ENCODE results near the gene EME2. TPM values are rescaled to one million over a fixed set of nuclear protein-coding genes. Genes with fewer than 3 reads are reported as not detected.
A peak's percentile ranks its signal among the peaks of the same experiment; 100 is the strongest.

EME2 gene, protein sequence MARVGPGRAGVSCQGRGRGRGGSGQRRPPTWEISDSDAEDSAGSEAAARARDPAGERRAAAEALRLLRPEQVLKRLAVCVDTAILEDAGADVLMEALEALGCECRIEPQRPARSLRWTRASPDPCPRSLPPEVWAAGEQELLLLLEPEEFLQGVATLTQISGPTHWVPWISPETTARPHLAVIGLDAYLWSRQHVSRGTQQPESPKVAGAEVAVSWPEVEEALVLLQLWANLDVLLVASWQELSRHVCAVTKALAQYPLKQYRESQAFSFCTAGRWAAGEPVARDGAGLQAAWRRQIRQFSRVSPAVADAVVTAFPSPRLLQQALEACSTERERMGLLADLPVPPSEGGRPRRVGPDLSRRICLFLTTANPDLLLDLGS
- total RNA-seq (10 to 100 TPM; 23.0 to 50.6 (median 34.5) TPM), total RNA-seq (34.1 to 98.0 (median 55.0) reads per million in 29 experiments)
- 13.0 TPM for total RNA-seq (2013)

DNA sequence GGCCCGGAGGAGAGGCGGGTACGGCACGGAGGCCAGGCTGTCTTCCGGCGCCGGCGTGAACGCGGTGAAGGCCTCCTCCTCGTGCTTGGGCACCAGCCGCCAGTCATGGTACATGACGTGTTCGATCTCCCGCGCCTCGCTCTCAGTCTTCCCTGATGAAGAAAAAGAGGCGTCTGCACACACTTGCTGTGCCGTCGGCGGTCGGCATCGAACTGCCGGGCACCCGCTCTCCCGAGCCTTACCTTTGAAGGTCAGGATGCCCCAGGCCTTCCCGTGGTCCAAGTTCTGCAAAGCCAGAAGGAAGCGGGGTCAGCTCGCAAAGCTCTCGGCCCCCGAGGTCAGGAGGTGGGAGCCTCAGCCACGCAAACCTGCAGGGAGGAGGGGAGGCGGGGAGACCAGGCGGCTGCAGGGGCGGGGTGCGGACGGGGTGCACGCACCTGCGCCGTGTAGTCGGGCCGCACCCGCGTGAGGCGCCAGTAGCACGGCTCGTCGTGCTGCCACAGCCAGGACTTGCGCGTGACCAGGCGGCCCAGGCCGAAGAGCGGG is at the start of gene EME2:
EME2 (plus strand) TSS at position 449 of the 546 bp plus-strand sequence. CDS start 418 bp downstream, outside the sequence.
- Mint-ChIP-seq H3K4me3 (peak within 1 kb of the TSS; percentile 94 to 98 (median 97)), H3K27ac (peak within 1 kb of the TSS; percentile 95 to 97), H3K36me3 (peaks cover 3% of the 10 kb centered on the region), H3K9me3 (no peaks in the 10 kb centered on the region), H3K27me3 (no peaks in the 10 kb centered on the region), H3K4me1 (peaks cover 17 to 24% (median 18%) of the 10 kb centered on the region in 3 donors)
- DNase-seq (peak in 32 of 35 experiments; percentile 28 to 62 (median 42)), ATAC-seq (replicated peaks in 1 of 4) (peak; percentile 24 to 33 (median 31))
- CTCF ChIA-PET: interaction anchor here in 1 of 2 donors (0.6 to 2.2 kb wide), 3 partner anchors 10 to 910 kb away, joined by 3 to 12 read pairs (median 6); partner anchors contain the start of genes KCTD5, NUBP2 and SPSB3
- Histone ChIP-seq H3K27ac (ENCODE audit: low read length) (peak within 1 kb of the TSS; percentile 54), H3K4me3 (ENCODE audit: control insufficient read depth in 1 of 2, extremely low read depth in 1 of 2, low read length in 1 of 2) (peak within 1 kb of the TSS; percentile 67 to 79), H3K4me1 (ENCODE audit: control insufficient read depth in 1 of 2, extremely low read depth in 1 of 2, insufficient read depth in 2 of 2, low read length in 2 of 2) (peaks cover 4 to 45% of the 10 kb centered on the region in 2 experiments), H3K9me3 (no peaks in the 10 kb centered on the region), H3K27me3 (replicated peaks in 1 of 2; ENCODE audit: control insufficient read depth in 2 of 2, extremely low read depth in 1 of 2, insufficient read depth in 2 of 2, low read length in 1 of 2) (no peaks in the 10 kb centered on the region), H3K36me3 (ENCODE audit: control insufficient read depth in 2 of 2, extremely low read depth in 1 of 2, insufficient read depth in 1 of 2, low read length in 1 of 2) (peaks cover 12 to 26% of the 10 kb centered on the region in 2 donors)
- POLR2A ChIA-PET: interaction anchor here in 1 of 2 donors (0.6 kb wide), 1 partner anchor 10 kb away, joined by 6 read pairs; the partner anchor contains the start of gene SPSB3
- WGBS (ENCODE audit: insufficient coverage): under 1% methylated on average over 53 of the region's 53 CpGs

DNA sequence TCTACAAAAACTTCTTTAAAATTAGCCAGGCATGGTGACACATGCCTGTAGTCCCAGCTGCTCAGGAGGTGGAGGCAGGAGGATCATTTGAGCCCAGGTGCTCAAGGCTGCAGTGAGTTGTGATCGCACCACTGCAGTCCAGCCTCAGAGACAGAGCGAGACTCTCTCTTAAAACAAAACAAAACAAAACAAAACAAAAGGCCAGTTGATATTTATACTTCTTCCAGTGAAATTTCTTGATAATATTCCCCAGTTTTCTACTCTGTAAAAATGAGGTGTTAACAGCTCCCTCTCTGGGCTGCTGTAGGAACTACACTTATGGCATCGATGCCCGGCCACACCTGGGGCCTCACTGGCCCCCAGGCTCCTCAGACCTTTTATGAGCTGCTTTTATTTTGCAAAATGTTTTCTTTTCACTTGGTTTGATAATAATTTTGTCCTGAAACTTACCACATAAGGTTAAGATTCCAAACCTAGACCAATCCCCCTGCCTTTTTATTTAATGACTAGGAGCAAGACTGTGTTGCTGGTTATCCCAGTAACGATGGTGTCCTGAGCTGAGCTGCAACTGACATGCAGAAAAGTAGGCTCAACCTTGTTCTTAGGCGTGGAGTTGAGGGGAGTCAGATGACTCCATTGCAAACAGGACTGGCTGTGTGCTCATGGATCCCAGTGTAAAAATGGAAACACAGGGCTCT is 49.0 kb upstream of the EME2 start:
- Mint-ChIP-seq H3K9me3 (no peaks in the 10 kb centered on the region), H3K27me3 (no peaks in the 10 kb centered on the region), H3K4me3 (peak overlapping the region in 1 of 3 donors; percentile 43), H3K36me3 (peaks cover 13% of the 10 kb centered on the region), H3K27ac (peak overlapping the region; percentile 82 to 86), H3K4me1 (peaks cover 37 to 50% (median 50%) of the 10 kb centered on the region in 3 donors)
- H3K27me3 ChIP-seq (replicated peaks in 1 of 2; ENCODE audit: control insufficient read depth in 2 of 2, extremely low read depth in 1 of 2, insufficient read depth in 2 of 2, low read length in 1 of 2): no peaks in the 10 kb centered on the region
- H3K27ac ChIP-seq (ENCODE audit: low read length): no peak overlapping the region
- peaks cover 3 to 52% of the 10 kb centered on the region in 2 experiments for H3K4me1 ChIP-seq (ENCODE audit: control insufficient read depth in 1 of 2, extremely low read depth in 1 of 2, insufficient read depth in 2 of 2, low read length in 2 of 2)
- peaks cover 9 to 38% of the 10 kb centered on the region in 2 donors for H3K36me3 ChIP-seq (ENCODE audit: control insufficient read depth in 2 of 2, extremely low read depth in 1 of 2, insufficient read depth in 1 of 2, low read length in 1 of 2)
- ChIA-PET CTCF (interaction anchor here (0.8 to 1.4 kb wide), 6 partner anchors 9 to 59 kb away, joined by 3 to 9 read pairs (median 4); partner anchors contain the start of genes MAPK8IP3 (in 1 of the 2), NUBP2 (in 1 of the 2) and SPSB3 (in 1 of the 2)), POLR2A (interaction anchor here in 1 of 2 donors (0.7 kb wide), 1 partner anchor 226 kb away, joined by 3 read pairs; no protein-coding TSS in a partner anchor)
- H3K9me3 ChIP-seq: no peaks in the 10 kb centered on the region
- peak in 2 of 4 experiments; percentile 34 to 43 for ATAC-seq (replicated peaks in 1 of 4)
- no peak overlapping the region for H3K4me3 ChIP-seq (ENCODE audit: control insufficient read depth in 1 of 2, extremely low read depth in 1 of 2, low read length in 1 of 2)
- DNase-seq: peak in 20 of 35 experiments; percentile 8 to 69 (median 34)
- 80% methylated on average over 2 of the region's 6 CpGs for WGBS (ENCODE audit: insufficient coverage)

DNA sequence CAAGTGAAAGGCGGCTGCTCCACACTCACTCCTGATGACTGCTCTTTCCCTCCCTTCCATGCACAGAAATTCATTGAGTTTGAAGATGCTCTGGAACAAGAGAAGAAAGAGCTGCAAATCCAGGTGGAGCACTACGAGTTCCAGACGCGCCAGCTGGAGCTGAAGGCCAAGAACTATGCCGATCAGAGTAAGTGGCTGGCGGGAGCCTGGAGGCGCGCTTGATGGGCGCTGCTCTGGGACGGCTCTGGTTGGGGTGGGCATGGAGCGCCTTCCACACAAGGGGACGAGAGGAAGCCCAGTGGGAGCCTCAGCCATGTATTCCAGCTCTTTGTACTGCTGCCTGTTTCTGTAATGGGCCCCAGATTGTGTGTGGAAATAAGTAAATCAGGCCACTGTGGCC is 48.1 kb upstream of the EME2 start:
- 98% methylated on average over 11 of the region's 12 CpGs for WGBS (ENCODE audit: insufficient coverage)
- H3K4me1 Mint-ChIP-seq: peaks cover 30 to 44% (median 43%) of the 10 kb centered on the region in 3 donors
- no peak overlapping the region for H3K4me3 Mint-ChIP-seq
- Histone ChIP-seq H3K4me1 (ENCODE audit: control insufficient read depth in 1 of 2, extremely low read depth in 1 of 2, insufficient read depth in 2 of 2, low read length in 2 of 2) (peaks cover 3 to 46% of the 10 kb centered on the region in 2 experiments), H3K27ac (ENCODE audit: low read length) (no peak overlapping the region), H3K9me3 (no peaks in the 10 kb centered on the region), H3K36me3 (ENCODE audit: control insufficient read depth in 2 of 2, extremely low read depth in 1 of 2, insufficient read depth in 1 of 2, low read length in 1 of 2) (peaks cover 14 to 45% of the 10 kb centered on the region in 2 donors), H3K27me3 (replicated peaks in 1 of 2; ENCODE audit: control insufficient read depth in 2 of 2, extremely low read depth in 1 of 2, insufficient read depth in 2 of 2, low read length in 1 of 2) (no peaks in the 10 kb centered on the region), H3K4me3 (ENCODE audit: control insufficient read depth in 1 of 2, extremely low read depth in 1 of 2, low read length in 1 of 2) (no peak overlapping the region)
- DNase-seq (no peak), ATAC-seq (replicated peaks in 1 of 4) (no peak)
- H3K36me3 Mint-ChIP-seq: peaks cover 17% of the 10 kb centered on the region
- H3K9me3 Mint-ChIP-seq: no peaks in the 10 kb centered on the region
- H3K27ac Mint-ChIP-seq: no peak overlapping the region
- ChIA-PET CTCF (interaction anchor here in 1 of 2 donors (1.2 to 1.5 kb wide), 4 partner anchors 11 to 19 kb away, joined by 3 to 9 read pairs (median 6); partner anchors contain the start of gene MAPK8IP3), POLR2A (no interaction called here)
- H3K27me3 Mint-ChIP-seq: no peaks in the 10 kb centered on the region

DNA sequence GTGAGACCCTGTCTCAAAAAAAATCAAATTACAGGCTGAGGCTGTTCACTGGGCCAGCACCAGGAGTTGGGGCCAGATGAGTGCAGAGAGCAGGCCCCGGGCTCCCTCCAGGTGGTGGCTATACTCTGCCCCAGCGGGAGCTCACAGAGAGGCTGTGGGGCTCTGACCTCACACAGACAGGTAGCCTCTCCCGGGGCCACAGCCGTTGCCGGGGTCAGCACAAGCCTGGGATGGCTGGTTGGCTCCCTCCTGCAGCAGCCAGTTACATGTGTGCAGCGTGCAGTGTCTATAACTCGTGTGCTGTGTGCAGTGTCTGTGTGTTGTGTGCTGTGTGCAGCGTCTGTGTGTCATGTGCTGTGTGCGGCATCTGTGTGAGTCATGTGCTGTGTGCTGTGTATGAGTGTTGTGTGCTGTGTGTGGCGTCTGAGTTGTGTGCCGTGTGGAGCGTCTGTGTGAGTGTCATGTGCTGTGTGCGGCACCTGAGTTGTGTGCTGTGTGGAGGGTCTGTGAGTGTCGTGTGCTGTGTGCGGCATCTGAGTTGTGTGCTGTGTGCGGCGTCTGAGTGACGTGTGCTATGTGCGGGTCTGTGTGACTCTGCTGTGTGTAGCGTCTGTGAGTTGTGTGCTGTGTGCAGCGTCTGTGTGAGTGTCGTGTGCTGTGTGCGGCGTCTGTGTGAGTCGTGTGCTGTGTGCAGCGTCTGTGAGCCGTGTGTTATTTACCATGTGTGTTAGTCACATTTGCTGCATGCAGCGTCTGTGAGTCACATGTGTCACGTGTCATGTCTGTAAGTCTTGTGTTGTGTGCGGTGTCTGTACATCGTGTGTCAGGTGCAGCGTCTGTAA is 45.7 kb upstream of the EME2 start:
- peaks cover 14 to 59% of the 10 kb centered on the region in 2 donors for H3K36me3 ChIP-seq (ENCODE audit: control insufficient read depth in 2 of 2, extremely low read depth in 1 of 2, insufficient read depth in 1 of 2, low read length in 1 of 2)
- ChIA-PET CTCF (no interaction called here), POLR2A (no interaction called here)
- no peak overlapping the region for H3K27ac Mint-ChIP-seq
- no peak overlapping the region for H3K27ac ChIP-seq (ENCODE audit: low read length)
- H3K4me1 Mint-ChIP-seq: peaks cover 23 to 27% (median 25%) of the 10 kb centered on the region in 3 donors
- DNase-seq: no peak
- WGBS (ENCODE audit: insufficient coverage): 96% methylated on average over 31 of the region's 32 CpGs
- no peaks in the 10 kb centered on the region for H3K9me3 ChIP-seq
- H3K4me3 Mint-ChIP-seq: no peak overlapping the region
- no peaks in the 10 kb centered on the region for H3K27me3 ChIP-seq (replicated peaks in 1 of 2; ENCODE audit: control insufficient read depth in 2 of 2, extremely low read depth in 1 of 2, insufficient read depth in 2 of 2, low read length in 1 of 2)
- no peaks in the 10 kb centered on the region for H3K27me3 Mint-ChIP-seq
- H3K36me3 Mint-ChIP-seq: peaks cover 18% of the 10 kb centered on the region
- no peaks in the 10 kb centered on the region for H3K9me3 Mint-ChIP-seq
- peaks cover 3 to 30% of the 10 kb centered on the region in 2 experiments for H3K4me1 ChIP-seq (ENCODE audit: control insufficient read depth in 1 of 2, extremely low read depth in 1 of 2, insufficient read depth in 2 of 2, low read length in 2 of 2)
- ATAC-seq (replicated peaks in 1 of 4): no peak
- H3K4me3 ChIP-seq (ENCODE audit: control insufficient read depth in 1 of 2, extremely low read depth in 1 of 2, low read length in 1 of 2): no peak overlapping the region

DNA sequence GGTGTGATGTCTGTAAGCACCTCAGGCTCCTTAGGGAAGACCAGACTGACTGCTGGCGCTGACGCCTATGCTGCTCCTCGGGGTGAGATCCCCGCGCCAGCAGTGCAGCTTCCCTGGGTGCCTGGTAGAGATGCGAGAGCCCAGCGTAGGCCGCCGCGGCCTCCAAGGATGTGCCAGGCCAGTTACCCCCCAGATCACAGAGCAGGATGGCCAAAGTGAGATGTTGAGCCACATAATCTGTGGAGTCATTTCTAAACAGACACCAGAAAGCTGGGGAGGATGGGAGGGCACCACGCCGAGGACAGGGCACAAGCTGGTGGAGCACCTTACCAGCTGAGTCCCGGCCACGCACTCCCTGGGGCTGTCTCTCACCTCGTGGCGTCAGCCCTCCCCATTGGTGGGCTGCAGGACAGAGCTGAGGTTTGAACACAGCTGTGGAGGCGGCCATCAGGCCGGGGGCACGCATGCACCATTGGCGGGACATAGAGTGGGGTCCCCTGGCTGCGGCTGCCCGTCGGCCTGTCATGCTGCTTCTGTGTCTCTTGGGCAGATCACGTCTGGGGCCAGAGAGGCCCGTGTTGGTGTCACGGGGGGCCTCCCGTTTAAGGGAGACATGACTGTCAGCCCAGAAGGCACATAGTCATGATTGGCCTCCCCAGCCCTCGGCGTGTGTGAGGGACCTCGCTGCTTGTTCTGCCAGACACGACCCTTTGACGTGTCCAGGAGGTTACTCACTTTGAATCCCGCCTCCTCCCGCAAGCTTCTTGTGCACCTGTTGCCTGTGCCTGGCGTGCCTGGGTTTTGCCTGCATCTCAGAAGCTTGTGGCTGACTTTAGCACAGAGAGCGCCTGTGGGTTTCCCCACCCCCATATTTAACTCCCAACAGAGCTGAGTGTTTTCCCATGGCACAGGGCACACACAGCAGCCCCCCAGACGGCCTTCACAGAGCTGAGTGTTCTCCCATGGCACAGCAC is 44.7 kb upstream of the EME2 start:
- no peak overlapping the region for H3K4me3 ChIP-seq (ENCODE audit: control insufficient read depth in 1 of 2, extremely low read depth in 1 of 2, low read length in 1 of 2)
- H3K36me3 ChIP-seq (ENCODE audit: control insufficient read depth in 2 of 2, extremely low read depth in 1 of 2, insufficient read depth in 1 of 2, low read length in 1 of 2): peaks cover 16 to 69% of the 10 kb centered on the region in 2 donors
- CTCF ChIA-PET: no interaction called here
- H3K4me1 ChIP-seq (ENCODE audit: control insufficient read depth in 1 of 2, extremely low read depth in 1 of 2, insufficient read depth in 2 of 2, low read length in 2 of 2): peaks cover 0 to 19% of the 10 kb centered on the region in 2 experiments
- Mint-ChIP-seq H3K27me3 (no peaks in the 10 kb centered on the region), H3K27ac (no peak overlapping the region), H3K4me3 (no peak overlapping the region), H3K4me1 (peaks cover 15 to 18% (median 17%) of the 10 kb centered on the region in 3 donors), H3K9me3 (no peaks in the 10 kb centered on the region), H3K36me3 (peaks cover 21% of the 10 kb centered on the region)
- POLR2A ChIA-PET: no interaction called here
- H3K27ac ChIP-seq (ENCODE audit: low read length): no peak overlapping the region
- H3K27me3 ChIP-seq (replicated peaks in 1 of 2; ENCODE audit: control insufficient read depth in 2 of 2, extremely low read depth in 1 of 2, insufficient read depth in 2 of 2, low read length in 1 of 2): no peaks in the 10 kb centered on the region
- DNase-seq: no peak
- H3K9me3 ChIP-seq: no peaks in the 10 kb centered on the region
- WGBS (ENCODE audit: insufficient coverage): 95% methylated on average over 37 of the region's 37 CpGs
- ATAC-seq (replicated peaks in 1 of 4): no peak
